HG02870 (cell line): ENCODE measurements around the gene SIL1.
"Not testable (repeated sequence)": the region's sequence is repeated elsewhere in the genome, so short reads cannot be mapped to it uniquely, and the experiment has no call there.

Experiments used
- ATAC-seq: cut with Tn5 transposase; IDR thresholded peaks from one replicate; pipeline ENCODE4 v1.9.1; 2021; ENCODE audit warnings: mild to moderate bottlenecking, moderate library complexity; ENCODE audit not compliant: unreplicated experiment

The SIL1 gene

GRCh38 chr5:139076111-139076510, 122.1 kb downstream of the SIL1 start:
- no peak for ATAC-seq

DNA sequence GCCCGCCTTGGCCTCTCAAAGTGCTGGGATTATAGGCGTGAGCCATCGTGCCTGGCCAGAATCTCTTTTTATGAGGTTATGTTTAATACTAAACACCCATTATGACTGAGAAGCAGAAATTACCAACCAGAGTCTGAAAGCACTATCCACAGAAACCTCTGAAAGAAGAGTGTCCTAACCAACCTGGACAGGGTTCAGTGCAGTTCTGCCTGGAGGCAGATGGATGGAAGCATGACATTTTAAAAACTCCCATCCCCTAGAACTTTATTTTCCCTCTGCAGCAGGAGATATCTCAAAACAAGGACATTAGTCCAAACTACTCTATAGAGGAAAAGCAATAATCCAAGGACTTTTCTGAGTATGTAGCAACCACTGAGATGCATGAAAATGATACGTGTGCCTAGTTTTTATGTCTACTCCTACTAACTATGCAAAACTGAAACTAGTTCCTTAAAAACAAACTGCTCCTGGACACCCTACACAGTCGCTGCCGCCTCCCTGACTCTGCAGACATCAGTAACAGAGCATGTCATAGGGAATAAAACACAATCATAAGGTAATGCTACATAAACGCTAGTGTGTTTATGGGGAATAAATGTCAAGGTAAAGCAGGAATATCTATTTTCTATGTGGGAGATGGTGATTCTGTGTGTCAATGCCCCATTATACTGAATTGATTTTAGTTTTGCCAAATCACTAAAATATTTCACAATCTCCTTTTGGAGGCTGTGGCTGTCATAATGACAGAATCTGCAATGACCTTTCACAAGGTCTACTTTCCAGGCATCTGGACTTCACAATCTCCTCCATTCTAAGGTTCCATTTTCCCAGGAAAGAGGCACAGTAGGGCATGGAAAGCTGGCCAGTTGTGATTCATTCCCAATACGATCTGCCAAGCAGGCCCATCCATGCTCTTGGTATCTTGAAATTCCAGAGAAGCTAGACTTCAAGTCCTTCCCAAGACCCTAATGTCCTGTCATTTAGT, 122.8 kb downstream of the SIL1 start:
- ATAC-seq: no peak

DNA sequence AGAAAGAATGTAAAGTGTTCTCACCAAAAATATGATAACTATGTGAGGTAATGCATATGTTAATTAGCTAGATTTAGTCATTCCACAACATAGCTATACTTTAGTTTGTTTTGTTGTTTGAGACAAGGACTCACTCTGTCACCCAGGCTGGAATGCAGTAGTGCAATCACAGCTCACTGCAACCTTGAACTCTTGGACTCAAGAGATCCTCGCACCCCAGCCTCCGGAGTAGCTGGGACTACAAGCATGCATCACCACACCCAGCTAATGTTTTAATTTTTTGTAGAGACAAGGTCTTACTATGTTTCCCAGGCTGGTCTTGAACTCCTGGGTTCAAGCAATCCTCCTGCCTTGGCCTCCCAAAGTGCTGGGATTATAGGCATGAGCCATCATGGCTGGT, 124.2 kb downstream of the SIL1 start:
- ATAC-seq: not testable (repeated sequence)

GRCh38 chr5:139068494-139069151, 129.5 kb downstream of the SIL1 start:
- ATAC-seq: no peak

DNA sequence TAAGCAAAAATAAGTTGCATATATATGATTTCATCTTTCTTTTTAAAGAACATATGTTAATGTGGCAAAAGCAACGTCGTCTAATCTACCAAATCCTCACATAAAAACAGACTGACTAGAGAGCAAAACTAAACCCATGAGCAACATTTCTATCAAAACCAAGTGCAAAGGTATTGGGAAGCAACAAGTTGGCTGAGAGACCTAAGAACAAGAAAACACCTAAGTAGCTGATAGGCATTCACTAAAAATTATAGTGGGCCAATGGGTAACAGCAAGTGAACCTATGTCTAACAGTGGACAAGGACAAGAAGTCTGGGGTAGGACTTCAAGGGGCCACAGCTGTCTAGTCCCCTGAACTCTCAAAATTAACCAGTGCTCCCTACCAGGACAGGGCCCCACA, 130.1 kb downstream of the SIL1 start:
- no peak for ATAC-seq

- no peak for ATAC-seq
Measured at GRCh38 chr5:139065306-139065705, 132.9 kb downstream of the SIL1 start.

DNA sequence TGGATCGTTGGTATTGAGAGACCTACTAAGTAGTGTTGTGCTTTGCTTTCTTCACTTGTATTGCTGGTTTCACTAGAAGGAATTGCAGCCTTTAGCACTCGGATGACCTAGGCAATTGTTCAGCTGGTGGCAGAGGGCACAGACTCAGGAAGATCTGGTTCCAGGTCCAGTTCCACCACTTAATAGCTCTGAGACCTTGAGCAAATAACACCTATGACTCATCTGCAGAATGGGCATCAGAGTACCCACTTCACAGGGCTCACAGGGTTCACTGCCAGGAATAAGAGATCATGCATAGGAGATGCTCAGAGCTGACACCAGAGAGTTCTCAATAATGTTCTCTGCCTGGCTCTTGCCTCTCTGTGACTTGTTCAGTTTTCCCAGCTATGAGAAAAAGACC, 133.6 kb downstream of the SIL1 start:
- ATAC-seq: no peak

DNA sequence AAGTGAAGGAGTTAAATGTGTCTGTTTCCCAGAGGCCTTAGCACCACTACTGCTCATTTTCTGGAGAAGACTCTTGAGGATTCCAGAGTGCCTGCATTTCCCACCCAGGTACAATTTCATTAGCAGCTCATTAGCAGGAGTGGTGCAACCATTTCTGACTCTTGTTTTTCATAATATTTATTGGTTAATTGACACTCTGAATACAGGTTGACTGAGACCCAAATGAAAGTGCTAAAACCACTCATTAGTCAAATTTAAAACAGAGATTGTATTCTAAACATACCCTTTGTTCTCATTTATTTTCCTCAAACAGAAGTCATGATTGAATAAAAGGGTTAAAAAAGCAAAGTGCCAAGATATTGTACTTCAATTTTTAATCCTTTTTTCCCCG, 134.5 kb downstream of the SIL1 start:
- ATAC-seq: no peak

DNA sequence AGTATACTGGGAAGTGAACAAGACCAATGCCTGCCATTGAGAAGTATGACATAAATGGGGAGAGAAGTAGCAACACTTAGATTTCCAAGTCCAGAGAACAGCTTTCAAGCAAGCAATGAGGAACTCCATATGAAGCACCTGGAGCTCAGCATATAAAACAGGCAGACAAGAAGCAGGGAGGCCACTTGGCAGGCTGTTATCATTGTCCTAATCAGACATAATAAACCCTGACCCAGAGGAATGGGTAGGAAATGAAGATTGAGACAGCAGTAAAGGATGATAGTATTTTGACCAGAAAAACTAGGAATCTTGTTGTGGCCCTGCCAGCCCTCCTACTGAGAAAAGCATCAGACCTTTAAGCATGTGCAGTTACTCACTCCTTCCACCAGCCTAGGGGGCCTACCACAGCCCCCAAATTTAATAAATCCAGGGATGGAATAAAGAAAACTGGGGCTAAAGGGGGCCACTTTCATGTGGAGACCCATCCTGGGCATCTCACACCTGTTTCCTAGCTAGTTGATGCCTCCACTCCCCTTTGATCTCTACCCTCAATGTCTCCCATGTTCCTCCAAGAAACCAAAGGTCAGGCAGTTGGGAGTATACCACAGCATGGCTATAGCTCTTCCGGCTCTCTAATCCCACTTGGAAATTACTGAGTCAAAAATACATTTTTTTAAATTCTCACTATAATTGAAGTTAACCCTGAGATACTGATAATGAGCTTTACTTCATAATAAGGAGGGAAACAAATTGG, 135.1 kb downstream of the SIL1 start:
- ATAC-seq: no peak

DNA sequence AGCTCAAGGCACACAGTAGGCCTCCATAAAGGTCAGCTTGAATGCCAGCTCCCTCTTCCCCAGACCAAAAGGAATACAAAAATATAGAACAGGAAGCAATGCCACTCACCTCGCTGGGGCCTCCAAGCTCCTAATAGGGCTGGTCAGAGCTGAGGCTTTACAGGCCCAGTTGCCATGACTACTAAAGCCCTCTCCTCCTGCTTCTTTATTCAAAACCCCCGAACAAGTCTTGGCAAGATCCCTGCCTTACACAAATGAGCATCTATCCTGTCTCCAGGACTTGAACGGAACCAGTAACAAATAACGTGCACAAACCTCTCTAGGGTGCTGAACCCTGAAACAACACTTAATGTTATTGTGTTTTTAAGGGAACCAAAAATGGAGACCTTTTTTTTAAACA, 136.3 kb downstream of the SIL1 start:
- ATAC-seq: no peak

GRCh38 chr5:139061274-139061673, 136.9 kb downstream of the SIL1 start:
- no peak for ATAC-seq

GRCh38 chr5:139058121-139058520, 140.0 kb downstream of the SIL1 start:
- ATAC-seq: no peak

DNA sequence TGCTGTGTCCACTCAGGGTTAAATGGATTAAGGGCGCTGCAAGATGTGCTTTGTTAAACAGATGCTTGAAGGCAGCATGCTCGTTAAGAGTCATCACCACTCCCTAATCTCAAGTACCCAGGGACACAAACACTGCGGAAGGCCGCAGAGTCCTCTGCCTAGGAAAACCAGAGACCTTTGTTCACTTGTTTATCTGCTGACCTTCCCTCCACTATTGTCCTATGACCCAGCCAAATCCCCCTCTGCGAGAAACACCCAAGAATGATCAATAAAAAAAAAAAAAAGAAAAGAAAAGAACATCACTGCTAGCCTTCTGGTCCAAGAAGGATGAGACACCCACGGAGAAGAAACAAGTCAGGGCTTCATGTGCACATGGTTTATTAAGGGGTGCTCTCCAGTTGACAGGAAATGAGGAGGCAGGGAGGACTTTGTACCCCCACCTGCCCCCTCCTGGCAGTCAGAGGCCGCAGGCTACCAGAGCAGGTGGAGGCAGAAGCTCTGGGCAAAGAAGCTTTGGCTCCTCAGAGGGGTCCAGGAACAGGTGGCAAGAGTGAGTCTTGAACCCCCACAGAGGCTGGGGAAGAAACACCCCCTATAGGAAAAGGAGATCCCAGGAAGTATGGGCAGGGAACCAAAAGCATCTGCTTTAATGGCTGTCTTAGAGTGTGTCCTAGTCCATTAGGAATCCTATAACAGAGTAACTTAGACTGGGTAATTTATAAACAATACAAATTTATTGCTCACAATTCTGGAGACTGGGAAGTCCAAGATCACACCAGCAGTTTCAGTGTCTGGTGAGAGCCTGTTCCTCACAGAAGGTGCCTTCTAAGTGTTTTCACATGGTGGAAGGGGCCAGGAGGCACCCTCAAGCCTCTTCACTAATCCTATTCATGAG, 140.9 kb downstream of the SIL1 start:
- ATAC-seq: not testable (repeated sequence)

DNA sequence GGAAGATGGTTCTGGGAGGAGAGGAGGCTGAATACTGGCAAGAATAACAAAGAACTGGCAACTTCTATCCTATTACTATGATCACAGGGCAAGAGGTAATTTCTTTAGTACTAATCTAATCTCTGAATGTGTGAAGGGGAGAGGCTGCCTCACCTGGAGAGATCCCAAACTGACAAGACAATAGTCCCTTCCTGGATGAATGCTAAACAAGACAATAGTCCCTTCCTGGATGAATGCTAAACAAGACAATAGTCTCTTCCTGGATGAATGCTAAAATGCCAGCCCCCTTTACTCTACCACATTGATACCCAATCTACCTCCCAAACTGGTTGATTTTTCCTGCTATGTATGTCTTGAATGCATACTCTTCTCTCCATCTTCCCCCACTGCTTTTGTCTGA, 145.2 kb downstream of the SIL1 start:
- no peak for ATAC-seq

DNA sequence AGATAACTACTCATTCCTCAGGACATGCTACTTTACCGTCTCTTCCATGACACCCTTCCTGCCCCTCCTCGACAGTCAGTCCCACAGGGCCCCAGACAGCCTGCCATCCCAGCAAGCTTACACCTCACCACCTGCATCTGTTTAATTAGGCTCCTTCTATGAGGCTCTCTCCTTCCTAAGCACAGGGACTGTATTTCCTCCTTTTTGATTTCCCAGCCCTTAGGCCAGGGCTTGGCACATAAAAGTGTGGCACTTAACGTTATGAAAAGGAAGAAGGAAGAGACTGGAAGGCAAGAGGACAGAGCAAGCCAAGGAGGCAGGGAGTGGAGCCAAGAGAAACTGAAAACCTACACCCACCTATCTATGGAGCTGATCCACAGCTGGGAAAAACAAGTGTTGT, 146.8 kb downstream of the SIL1 start:
- no peak for ATAC-seq

- no peak for ATAC-seq
Measured at GRCh38 chr5:139050432-139050831, 147.7 kb downstream of the SIL1 start.

DNA sequence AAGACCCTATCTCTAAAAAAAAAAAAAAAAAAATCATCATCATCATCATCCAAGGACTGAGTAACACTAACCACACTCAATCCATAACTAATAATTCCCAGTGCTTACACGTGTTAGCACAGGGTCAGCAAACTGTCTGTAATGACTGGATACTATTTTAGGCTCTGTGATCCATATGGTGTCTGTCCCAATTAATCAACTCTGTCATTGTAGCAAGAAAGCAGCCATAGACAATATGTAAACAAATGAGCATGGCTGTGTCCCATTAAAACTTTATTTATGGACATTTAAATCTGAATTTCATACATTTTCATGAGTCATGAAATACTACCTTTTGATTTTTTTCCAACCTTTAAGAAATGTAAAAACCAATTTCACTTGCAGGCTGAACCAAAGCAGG, 148.4 kb downstream of the SIL1 start:
- no peak for ATAC-seq

GRCh38 chr5:139046551-139046950, 151.6 kb downstream of the SIL1 start:
- ATAC-seq: no peak

DNA sequence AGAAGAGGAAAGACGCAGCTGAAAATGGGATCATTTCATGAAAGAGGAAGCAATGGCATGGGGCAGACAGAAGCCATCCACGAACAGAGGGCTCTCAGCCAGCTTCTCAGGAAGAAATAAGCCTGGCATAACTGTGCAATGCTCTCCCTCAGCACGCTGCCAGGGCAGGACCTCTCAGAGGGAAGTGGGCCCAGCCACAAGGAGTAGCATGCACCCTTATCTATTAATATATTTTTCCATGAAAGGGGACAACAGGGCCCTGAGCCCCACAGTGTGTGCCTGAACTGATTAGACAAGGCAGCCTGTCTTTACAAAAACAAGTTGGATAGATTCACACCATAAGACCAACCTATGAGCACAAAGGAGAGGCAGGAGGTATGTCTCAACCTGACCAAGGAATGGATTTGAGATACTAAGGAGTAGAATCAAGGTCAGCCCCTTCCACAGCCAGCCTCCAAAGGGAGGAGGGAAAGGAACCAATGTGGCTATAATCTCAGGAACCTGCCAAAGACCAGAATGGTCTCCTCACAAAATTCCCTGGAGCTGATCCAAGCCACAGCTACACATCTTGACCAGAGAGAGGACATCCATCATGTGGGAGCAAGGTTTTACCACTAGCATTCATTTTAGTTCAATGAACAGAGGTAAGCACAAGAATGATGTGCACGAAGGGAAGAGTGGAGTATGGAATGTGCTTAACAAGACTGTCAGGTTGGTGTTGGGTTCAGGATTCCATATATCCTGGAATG, 154.8 kb downstream of the SIL1 start:
- no peak for ATAC-seq

GRCh38 chr5:139040081-139040480, 158.1 kb downstream of the SIL1 start:
- ATAC-seq: no peak
